SIG-M5 (cell line): ENCODE results near the gene PDZRN4.
"Not testable (repeated sequence)": the region's sequence is repeated elsewhere in the genome, so short reads cannot be mapped to it uniquely, and the experiment has no call there.

ENCODE experiments used
- DNase-seq: peaks from one replicate; lab custom pipeline; 2025; lab: John Stamatoyannopoulos, UW

PDZRN4 gene

GRCh38 chr12:41285470-41285869 lies 97.3 kb downstream of the PDZRN4 start:
- DNase-seq: not testable (repeated sequence)

- DNase-seq: no peak
Observed at GRCh38 chr12:41286426-41286825, 98.3 kb downstream of the PDZRN4 start.

- DNase-seq: no peak
Observed at GRCh38 chr12:41287500-41288141, 99.5 kb downstream of the PDZRN4 start.

- no peak for DNase-seq
Observed at GRCh38 chr12:41288142-41288811, 100.2 kb downstream of the PDZRN4 start.

- no peak for DNase-seq
Observed at GRCh38 chr12:41289501-41289900, 101.4 kb downstream of the PDZRN4 start.

- DNase-seq: no peak
Observed at GRCh38 chr12:41293011-41293410, 104.9 kb downstream of the PDZRN4 start.

GRCh38 chr12:41293461-41293860 lies 105.3 kb downstream of the PDZRN4 start:
- DNase-seq: no peak

- no peak for DNase-seq
Observed at GRCh38 chr12:41302979-41303403, 114.9 kb downstream of the PDZRN4 start.

- no peak for DNase-seq
Observed at GRCh38 chr12:41304526-41304925, 116.4 kb downstream of the PDZRN4 start.

GRCh38 chr12:41310367-41310766 lies 122.2 kb downstream of the PDZRN4 start:
- no peak for DNase-seq

- no peak for DNase-seq
Observed at GRCh38 chr12:41311883-41312282, 123.8 kb downstream of the PDZRN4 start.

GRCh38 chr12:41312451-41312850 lies 124.3 kb downstream of the PDZRN4 start:
- DNase-seq: not testable (repeated sequence)

GRCh38 chr12:41325336-41325735 lies 137.2 kb downstream of the PDZRN4 start:
- no peak for DNase-seq

GRCh38 chr12:41327096-41327895 lies 139.2 kb downstream of the PDZRN4 start:
- DNase-seq: no peak

- DNase-seq: no peak
Observed at GRCh38 chr12:41333974-41334373, 145.9 kb downstream of the PDZRN4 start.

GRCh38 chr12:41334390-41334789 lies 146.3 kb downstream of the PDZRN4 start:
- DNase-seq: no peak

- no peak for DNase-seq
Observed at GRCh38 chr12:41336041-41336549, 148.0 kb downstream of the PDZRN4 start.

- peak; percentile 38 for DNase-seq
Observed at GRCh38 chr12:41339784-41340183, 151.7 kb downstream of the PDZRN4 start.

GRCh38 chr12:41344776-41345470 lies 156.8 kb downstream of the PDZRN4 start:
- DNase-seq: no peak

GRCh38 chr12:41348198-41348597 lies 160.1 kb downstream of the PDZRN4 start:
- no peak for DNase-seq

GRCh38 chr12:41356181-41356580 lies 168.1 kb downstream of the PDZRN4 start:
- no peak for DNase-seq

- DNase-seq: no peak
Observed at GRCh38 chr12:41361738-41362137, 173.6 kb downstream of the PDZRN4 start.
